Esophagus muscularis mucosa (tissue), 4 donors: ENCODE results near the gene ROBO2.

Source experiments
- EP300 ChIP-seq: sonication (generic); formaldehyde crosslinking; IDR thresholded peaks from one replicate; pipeline ENCODE4 v1.6.1; 2017; ENCODE audit warnings: antibody characterized with exemption
- POLR2A ChIP-seq: fragments of 450-650 bp; IDR thresholded peaks from one replicate; pipeline ENCODE4 v1.6.1; 2017; ENCODE audit warnings: antibody characterized with exemption, moderate library complexity, mild to moderate bottlenecking, low read depth
- POLR2AphosphoS5 ChIP-seq, 2 donors: sonication (generic); formaldehyde crosslinking; IDR thresholded peaks; one replicate each; pipeline ENCODE4 v1.6.1; 2017; ENCODE audit warnings: antibody characterized with exemption in 2 of 2
- TF ChIP-seq, protein P1 (sequence below), 3 experiments: fragments of 200-600 bp in 2 of 3; fragments of 450-650 bp in 1 of 3; sonication (generic) in 2 of 3; IDR thresholded peaks; one replicate each; pipeline ENCODE4 v1.5.1; 2017 to 2019; ENCODE audit warnings: antibody characterized with exemption in 3 of 3, mild to moderate bottlenecking in 2 of 3, moderate library complexity in 1 of 3

DNA sequence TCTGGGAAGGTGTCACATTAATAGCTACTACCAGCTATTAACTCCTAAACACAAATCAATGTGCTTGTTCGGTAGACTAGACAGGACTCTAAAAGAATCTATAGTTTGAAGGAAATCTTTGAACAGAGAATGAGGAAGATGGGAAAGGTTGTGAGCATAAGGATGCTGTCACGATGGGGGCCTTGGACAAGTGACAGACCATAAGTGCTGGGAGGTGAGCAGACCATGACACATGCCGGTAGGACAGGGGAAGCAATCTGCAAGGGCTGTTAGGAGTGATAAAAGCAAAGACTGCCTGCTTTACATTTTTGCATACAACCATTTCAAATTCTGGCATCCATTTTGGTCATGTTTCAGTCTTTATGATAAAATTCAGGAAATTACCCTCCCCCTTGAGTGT lies 645.8 kb downstream of the ROBO2 start:
- TF ChIP-seq, protein P1, sequence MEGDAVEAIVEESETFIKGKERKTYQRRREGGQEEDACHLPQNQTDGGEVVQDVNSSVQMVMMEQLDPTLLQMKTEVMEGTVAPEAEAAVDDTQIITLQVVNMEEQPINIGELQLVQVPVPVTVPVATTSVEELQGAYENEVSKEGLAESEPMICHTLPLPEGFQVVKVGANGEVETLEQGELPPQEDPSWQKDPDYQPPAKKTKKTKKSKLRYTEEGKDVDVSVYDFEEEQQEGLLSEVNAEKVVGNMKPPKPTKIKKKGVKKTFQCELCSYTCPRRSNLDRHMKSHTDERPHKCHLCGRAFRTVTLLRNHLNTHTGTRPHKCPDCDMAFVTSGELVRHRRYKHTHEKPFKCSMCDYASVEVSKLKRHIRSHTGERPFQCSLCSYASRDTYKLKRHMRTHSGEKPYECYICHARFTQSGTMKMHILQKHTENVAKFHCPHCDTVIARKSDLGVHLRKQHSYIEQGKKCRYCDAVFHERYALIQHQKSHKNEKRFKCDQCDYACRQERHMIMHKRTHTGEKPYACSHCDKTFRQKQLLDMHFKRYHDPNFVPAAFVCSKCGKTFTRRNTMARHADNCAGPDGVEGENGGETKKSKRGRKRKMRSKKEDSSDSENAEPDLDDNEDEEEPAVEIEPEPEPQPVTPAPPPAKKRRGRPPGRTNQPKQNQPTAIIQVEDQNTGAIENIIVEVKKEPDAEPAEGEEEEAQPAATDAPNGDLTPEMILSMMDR (IDR thresholded peaks at IDR 0.05): no peak
- no peak for TF ChIP-seq POLR2AphosphoS5 (IDR thresholded peaks at IDR 0.05)
- TF ChIP-seq EP300: no peak
- TF ChIP-seq POLR2A: no peak
